HepG2 (cell line): ENCODE results near the gene KRTAP12-3. TPM values are rescaled to one million over a fixed set of nuclear protein-coding genes. Genes with fewer than 3 reads are reported as not detected.
A peak's percentile ranks its signal among the peaks of the same experiment; 100 is the strongest.

ENCODE experiments used
- ARNT2 ChIP-seq: sonication (generic); formaldehyde crosslinking; IDR thresholded peaks from 2 replicates; pipeline ENCODE4 v1.8.0; 2022; ENCODE audit warnings: mild to moderate bottlenecking, low read depth, missing genetic modification reagents, moderate library complexity
- CCDC6 ChIP-seq: sonication (generic); formaldehyde crosslinking; IDR thresholded peaks from 2 replicates; pipeline ENCODE4 v1.8.1; 2022; ENCODE audit warnings: mild to moderate bottlenecking, missing genetic modification reagents, moderate library complexity
- CENPX ChIP-seq: sonication (generic); formaldehyde crosslinking; IDR thresholded peaks from 2 replicates; pipeline ENCODE4 v1.9.0; 2021; ENCODE audit warnings: mild to moderate bottlenecking, missing genetic modification reagents, moderate library complexity
- EED ChIP-seq: sonication (generic); formaldehyde crosslinking; IDR thresholded peaks from 2 replicates; pipeline ENCODE4 v1.5.0; 2020; ENCODE audit warnings: mild to moderate bottlenecking, missing genetic modification reagents
- ERF ChIP-seq: IDR thresholded peaks from 2 replicates; pipeline ENCODE4 v1.6.1; 2018; ENCODE audit warnings: missing biosample characterization, missing genetic modification reagents
- FOXK1 ChIP-seq: sonication (generic); formaldehyde crosslinking; IDR thresholded peaks from 2 replicates; pipeline ENCODE4 v1.4.0; 2020; ENCODE audit warnings: low read depth, missing genetic modification reagents, borderline replicate concordance
- JUNB ChIP-seq: sonication (generic); formaldehyde crosslinking; IDR thresholded peaks from 2 replicates; pipeline ENCODE4 v1.8.0; 2022; ENCODE audit warnings: missing genetic modification reagents, mild to moderate bottlenecking, borderline replicate concordance
- KDM3A ChIP-seq: IDR thresholded peaks from 2 replicates; pipeline ENCODE4 v1.6.1; 2018; ENCODE audit warnings: low read depth, missing compliant biosample characterization
- MATR3 ChIP-seq: sonication (generic); formaldehyde crosslinking; IDR thresholded peaks from 2 replicates; pipeline ENCODE4 v1.4.0; 2020; ENCODE audit warnings: missing genetic modification reagents
- MED13 ChIP-seq: sonication (generic); formaldehyde crosslinking; IDR thresholded peaks from 2 replicates; pipeline ENCODE4 v1.5.0; 2020; ENCODE audit warnings: missing genetic modification reagents
- MTF1 ChIP-seq: sonication (generic); formaldehyde crosslinking; IDR thresholded peaks from 2 replicates; pipeline ENCODE4 v1.5.0; 2020; ENCODE audit warnings: missing genetic modification reagents
- NPAS2 ChIP-seq: sonication (generic); formaldehyde crosslinking; IDR thresholded peaks from 2 replicates; pipeline ENCODE4 v1.8.0; 2022; ENCODE audit warnings: mild to moderate bottlenecking, missing genetic modification reagents, borderline replicate concordance
- NR1H2 ChIP-seq: sonication (generic); formaldehyde crosslinking; IDR thresholded peaks from 2 replicates; pipeline ENCODE4 v1.8.1; 2022; ENCODE audit warnings: low read depth, missing genetic modification reagents, borderline replicate concordance
- POLR2A ChIP-seq, 2 experiments: IDR thresholded peaks; 2 replicates each; pipeline ENCODE4 v1.6.1; 2011; ENCODE audit warnings: low read depth in 2 of 2, low read length in 2 of 2, mild to moderate bottlenecking in 1 of 2, moderate library complexity in 1 of 2; ENCODE audit not compliant: insufficient read depth in 1 of 2
- RBAK ChIP-seq: sonication (generic); formaldehyde crosslinking; IDR thresholded peaks from 2 replicates; pipeline ENCODE4 v1.5.1; 2020; ENCODE audit warnings: mild to moderate bottlenecking, missing genetic modification reagents
- ZFP41 ChIP-seq: sonication (generic); formaldehyde crosslinking; IDR thresholded peaks from 2 replicates; pipeline ENCODE4 v1.4.0; 2020; ENCODE audit warnings: mild to moderate bottlenecking, missing genetic modification reagents, borderline replicate concordance
- ZNF768 ChIP-seq: sonication (generic); formaldehyde crosslinking; IDR thresholded peaks from 2 replicates; pipeline ENCODE4 v1.4.0; 2020; ENCODE audit warnings: missing genetic modification reagents
- ZSCAN22 ChIP-seq: sonication (generic); formaldehyde crosslinking; IDR thresholded peaks from 2 replicates; pipeline ENCODE4 v1.4.0; 2020; ENCODE audit warnings: mild to moderate bottlenecking, missing genetic modification reagents
- polyA plus RNA-seq, 8 experiments: library from polyadenylated mRNA; depleted of rRNA in 3 of 8; stranded (reverse) in 7 of 8; unstranded in 1 of 8; fragments of >200 nt; fragmentation: Illumina TruSeq in 4 of 8; extraction: Trizol in 4 of 8; gene quantifications; 2 replicates each; pipeline versions ENCODE4 v1.2.1 to v1.2.3, GENCODE V29; 2011 to 2016; ENCODE audit warnings: low read depth in 4 of 8, missing spikeins in 1 of 8, mixed read lengths in 1 of 8; ENCODE audit not compliant: insufficient read depth in 1 of 8
- total RNA-seq, 5 experiments: library from RNA; depleted of rRNA; stranded (reverse); fragments of >200 nt; fragmentation: Illumina TruSeq; extraction: Trizol; gene quantifications; 2 replicates each; pipeline ENCODE4 v1.2.3, GENCODE V29; 2016; ENCODE audit warnings: low read depth in 1 of 5
- TF ChIP-seq, protein P1 (sequence below): sonication (generic); formaldehyde crosslinking; IDR thresholded peaks from 2 replicates; pipeline ENCODE4 v1.4.0; 2020; ENCODE audit warnings: missing genetic modification reagents; ENCODE audit errors: not compliant biosample characterization
- TF ChIP-seq, protein P2 (sequence below): sonication (generic); formaldehyde crosslinking; IDR thresholded peaks from 2 replicates; pipeline ENCODE4 v1.5.1; 2020; ENCODE audit warnings: mild to moderate bottlenecking, missing genetic modification reagents, borderline replicate concordance
- TF ChIP-seq, protein P3 (sequence below): sonication (generic); formaldehyde crosslinking; IDR thresholded peaks from 2 replicates; pipeline ENCODE4 v1.4.0; 2020; ENCODE audit warnings: missing genetic modification reagents
- TF ChIP-seq, protein P4 (sequence below): sonication (generic); formaldehyde crosslinking; IDR thresholded peaks from 2 replicates; pipeline ENCODE4 v1.4.0; 2020; ENCODE audit warnings: mild to moderate bottlenecking, missing genetic modification reagents, borderline replicate concordance

KRTAP12-3 gene
- total and polyA plus RNA-seq, 2 of the 13 experiments (the other 11 are each of a cell fraction or from before 2014, with no cell fraction given), result not detected

DNA sequence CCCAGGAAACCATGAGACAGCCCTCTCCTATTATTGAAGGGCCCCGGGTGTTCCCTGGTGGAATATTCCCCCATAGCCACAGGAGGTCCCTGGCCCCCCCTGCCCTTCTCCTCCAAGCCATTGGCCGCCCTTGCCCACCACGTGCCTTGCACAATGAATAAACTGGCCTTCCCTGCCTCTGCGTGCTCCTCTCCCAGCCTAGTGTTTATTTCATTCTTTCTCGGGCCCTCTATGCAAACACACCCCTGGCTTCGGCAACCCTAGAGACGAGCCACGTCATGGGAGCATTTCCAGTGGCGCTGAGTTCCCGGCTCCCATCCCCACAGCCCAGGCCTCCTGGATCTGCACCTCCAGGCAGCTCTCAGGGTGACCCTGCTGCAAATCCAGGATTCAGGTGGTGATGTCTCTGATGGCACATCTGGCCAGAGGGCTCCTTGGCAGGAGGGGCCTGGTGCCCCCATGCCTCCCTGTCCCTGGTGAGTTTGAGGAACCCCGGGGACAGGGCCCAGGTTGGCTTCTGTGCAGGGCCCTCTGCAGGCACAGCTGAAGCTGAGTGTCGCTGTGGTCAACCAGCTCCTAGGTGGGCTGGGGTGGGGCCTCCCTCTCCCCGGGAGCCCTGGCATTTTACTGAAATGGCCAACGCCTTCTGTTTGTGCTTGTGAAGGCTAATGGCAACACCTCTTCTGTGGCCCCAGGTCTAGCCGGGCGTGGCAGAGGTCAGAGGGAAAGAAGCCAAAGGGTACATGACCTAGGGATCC is 45.4 kb downstream of the KRTAP12-3 start (continued):
- TF ChIP-seq, protein P1, sequence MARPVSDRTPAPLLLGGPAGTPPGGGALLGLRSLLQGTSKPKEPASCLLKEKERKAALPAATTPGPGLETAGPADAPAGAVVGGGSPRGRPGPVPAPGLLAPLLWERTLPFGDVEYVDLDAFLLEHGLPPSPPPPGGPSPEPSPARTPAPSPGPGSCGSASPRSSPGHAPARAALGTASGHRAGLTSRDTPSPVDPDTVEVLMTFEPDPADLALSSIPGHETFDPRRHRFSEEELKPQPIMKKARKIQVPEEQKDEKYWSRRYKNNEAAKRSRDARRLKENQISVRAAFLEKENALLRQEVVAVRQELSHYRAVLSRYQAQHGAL (CRISPR knock-in tag), result no peak
- no peak for TF ChIP-seq POLR2A (IDR thresholded peaks at IDR 0.05; ENCODE audit: insufficient read depth in 1 of 2, low read depth in 2 of 2, low read length in 2 of 2)
- TF ChIP-seq CENPX (CRISPR knock-in tag), result no peak
- no peak for TF ChIP-seq KDM3A
- TF ChIP-seq, protein P2, sequence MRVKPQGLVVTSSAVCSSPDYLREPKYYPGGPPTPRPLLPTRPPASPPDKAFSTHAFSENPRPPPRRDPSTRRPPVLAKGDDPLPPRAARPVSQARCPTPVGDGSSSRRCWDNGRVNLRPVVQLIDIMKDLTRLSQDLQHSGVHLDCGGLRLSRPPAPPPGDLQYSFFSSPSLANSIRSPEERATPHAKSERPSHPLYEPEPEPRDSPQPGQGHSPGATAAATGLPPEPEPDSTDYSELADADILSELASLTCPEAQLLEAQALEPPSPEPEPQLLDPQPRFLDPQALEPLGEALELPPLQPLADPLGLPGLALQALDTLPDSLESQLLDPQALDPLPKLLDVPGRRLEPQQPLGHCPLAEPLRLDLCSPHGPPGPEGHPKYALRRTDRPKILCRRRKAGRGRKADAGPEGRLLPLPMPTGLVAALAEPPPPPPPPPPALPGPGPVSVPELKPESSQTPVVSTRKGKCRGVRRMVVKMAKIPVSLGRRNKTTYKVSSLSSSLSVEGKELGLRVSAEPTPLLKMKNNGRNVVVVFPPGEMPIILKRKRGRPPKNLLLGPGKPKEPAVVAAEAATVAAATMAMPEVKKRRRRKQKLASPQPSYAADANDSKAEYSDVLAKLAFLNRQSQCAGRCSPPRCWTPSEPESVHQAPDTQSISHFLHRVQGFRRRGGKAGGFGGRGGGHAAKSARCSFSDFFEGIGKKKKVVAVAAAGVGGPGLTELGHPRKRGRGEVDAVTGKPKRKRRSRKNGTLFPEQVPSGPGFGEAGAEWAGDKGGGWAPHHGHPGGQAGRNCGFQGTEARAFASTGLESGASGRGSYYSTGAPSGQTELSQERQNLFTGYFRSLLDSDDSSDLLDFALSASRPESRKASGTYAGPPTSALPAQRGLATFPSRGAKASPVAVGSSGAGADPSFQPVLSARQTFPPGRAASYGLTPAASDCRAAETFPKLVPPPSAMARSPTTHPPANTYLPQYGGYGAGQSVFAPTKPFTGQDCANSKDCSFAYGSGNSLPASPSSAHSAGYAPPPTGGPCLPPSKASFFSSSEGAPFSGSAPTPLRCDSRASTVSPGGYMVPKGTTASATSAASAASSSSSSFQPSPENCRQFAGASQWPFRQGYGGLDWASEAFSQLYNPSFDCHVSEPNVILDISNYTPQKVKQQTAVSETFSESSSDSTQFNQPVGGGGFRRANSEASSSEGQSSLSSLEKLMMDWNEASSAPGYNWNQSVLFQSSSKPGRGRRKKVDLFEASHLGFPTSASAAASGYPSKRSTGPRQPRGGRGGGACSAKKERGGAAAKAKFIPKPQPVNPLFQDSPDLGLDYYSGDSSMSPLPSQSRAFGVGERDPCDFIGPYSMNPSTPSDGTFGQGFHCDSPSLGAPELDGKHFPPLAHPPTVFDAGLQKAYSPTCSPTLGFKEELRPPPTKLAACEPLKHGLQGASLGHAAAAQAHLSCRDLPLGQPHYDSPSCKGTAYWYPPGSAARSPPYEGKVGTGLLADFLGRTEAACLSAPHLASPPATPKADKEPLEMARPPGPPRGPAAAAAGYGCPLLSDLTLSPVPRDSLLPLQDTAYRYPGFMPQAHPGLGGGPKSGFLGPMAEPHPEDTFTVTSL (CRISPR knock-in tag), result no peak
- no peak for TF ChIP-seq ZSCAN22
- peak; percentile 59; the same call in 1 of the 2 replicates for TF ChIP-seq CCDC6 (CRISPR knock-in tag)
- no peak for TF ChIP-seq MTF1 (CRISPR knock-in tag)
- no peak for TF ChIP-seq ZFP41 (CRISPR knock-in tag)
- no peak for TF ChIP-seq ZNF768 (CRISPR knock-in tag)
- no peak for TF ChIP-seq MATR3 (CRISPR knock-in tag)
- no peak for TF ChIP-seq NPAS2 (CRISPR knock-in tag)
- TF ChIP-seq MED13 (CRISPR knock-in tag), result no peak
- TF ChIP-seq ARNT2, result no peak
- TF ChIP-seq, protein P3, sequence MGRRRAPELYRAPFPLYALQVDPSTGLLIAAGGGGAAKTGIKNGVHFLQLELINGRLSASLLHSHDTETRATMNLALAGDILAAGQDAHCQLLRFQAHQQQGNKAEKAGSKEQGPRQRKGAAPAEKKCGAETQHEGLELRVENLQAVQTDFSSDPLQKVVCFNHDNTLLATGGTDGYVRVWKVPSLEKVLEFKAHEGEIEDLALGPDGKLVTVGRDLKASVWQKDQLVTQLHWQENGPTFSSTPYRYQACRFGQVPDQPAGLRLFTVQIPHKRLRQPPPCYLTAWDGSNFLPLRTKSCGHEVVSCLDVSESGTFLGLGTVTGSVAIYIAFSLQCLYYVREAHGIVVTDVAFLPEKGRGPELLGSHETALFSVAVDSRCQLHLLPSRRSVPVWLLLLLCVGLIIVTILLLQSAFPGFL (CRISPR knock-in tag), result no peak
- TF ChIP-seq JUNB (CRISPR knock-in tag), result no peak
- TF ChIP-seq EED (CRISPR knock-in tag), result no peak; the same call in 1 of the 2 replicates
- TF ChIP-seq NR1H2 (CRISPR knock-in tag), result no peak
- TF ChIP-seq ERF (CRISPR knock-in tag), result peak; percentile 56; the same call in 1 of the 2 replicates
- no peak for TF ChIP-seq RBAK (CRISPR knock-in tag)
- TF ChIP-seq, protein P4, sequence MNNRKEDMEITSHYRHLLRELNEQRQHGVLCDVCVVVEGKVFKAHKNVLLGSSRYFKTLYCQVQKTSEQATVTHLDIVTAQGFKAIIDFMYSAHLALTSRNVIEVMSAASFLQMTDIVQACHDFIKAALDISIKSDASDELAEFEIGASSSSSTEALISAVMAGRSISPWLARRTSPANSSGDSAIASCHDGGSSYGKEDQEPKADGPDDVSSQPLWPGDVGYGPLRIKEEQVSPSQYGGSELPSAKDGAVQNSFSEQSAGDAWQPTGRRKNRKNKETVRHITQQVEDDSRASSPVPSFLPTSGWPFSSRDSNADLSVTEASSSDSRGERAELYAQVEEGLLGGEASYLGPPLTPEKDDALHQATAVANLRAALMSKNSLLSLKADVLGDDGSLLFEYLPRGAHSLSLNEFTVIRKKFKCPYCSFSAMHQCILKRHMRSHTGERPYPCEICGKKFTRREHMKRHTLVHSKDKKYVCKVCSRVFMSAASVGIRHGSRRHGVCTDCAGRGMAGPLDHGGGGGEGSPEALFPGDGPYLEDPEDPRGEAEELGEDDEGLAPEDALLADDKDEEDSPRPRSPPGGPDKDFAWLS (CRISPR knock-in tag), result no peak
- TF ChIP-seq FOXK1 (CRISPR knock-in tag), result 0 out of 2 replicates have a peak, but pooled peaks have one; percentile 13
